Ureter (tissue), 1 donor: ENCODE results near the gene ARHGAP22. TPM values are rescaled to one million over a fixed set of nuclear protein-coding genes. Genes with fewer than 3 reads are reported as not detected.

Experiments used
- DNase-seq: peaks from one replicate; pipeline ENCODE4 v3.0.0-alpha.2; 2020; ENCODE audit warnings: low spot score
- total RNA-seq: library from RNA; stranded (reverse); gene quantifications from one replicate; pipeline ENCODE4 v1.2.4, GENCODE V29; 2023
- donor health status: DM: yes; HTN: yes; CAD: no.

ARHGAP22 gene
- total RNA-seq, 1 donor from 2014 or later: 4.6 TPM

DNA sequence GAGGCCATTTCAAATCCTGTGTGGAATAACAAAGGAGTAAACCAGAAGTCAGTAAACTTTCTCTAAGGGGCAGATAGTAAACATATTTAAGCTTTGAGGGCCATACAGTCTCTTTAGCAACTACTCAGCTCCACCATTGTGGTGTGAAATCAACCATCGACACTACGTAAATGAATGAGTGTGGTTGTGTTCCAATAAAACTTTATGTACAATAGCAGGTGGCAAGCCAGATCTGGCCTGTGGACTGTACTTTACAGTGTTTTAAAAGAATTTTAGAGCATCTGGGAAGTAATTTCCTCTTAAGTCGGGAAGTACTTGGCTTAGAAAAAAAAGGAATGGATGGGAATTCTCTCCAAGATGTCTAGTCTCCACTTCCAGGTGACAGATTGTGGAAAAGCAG lies 71.3 kb downstream of the ARHGAP22 start:
- DNase-seq: no peak

- DNase-seq: no peak
Measured at GRCh38 chr10:48531486-48531885, 73.4 kb downstream of the ARHGAP22 start.

DNA sequence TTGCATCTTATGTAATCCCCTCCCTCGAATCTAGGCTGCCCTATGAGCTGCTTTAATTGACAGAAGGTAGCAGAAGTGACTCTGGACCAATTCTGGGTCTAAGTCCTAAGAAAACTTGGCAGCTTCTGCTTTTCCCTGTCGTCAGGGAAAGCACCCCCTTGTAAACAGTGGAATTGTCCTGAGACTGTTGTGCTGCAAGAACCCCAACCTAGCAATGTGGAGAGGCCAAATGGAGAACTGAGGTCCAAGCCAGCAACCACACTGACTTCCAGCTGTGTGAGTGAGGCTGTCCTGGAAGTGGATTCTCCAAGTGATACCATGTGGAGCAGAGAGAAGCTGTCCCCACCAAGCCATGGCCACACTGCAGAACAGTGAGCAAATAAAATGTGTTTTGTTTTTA lies 75.5 kb downstream of the ARHGAP22 start:
- no peak for DNase-seq

DNA sequence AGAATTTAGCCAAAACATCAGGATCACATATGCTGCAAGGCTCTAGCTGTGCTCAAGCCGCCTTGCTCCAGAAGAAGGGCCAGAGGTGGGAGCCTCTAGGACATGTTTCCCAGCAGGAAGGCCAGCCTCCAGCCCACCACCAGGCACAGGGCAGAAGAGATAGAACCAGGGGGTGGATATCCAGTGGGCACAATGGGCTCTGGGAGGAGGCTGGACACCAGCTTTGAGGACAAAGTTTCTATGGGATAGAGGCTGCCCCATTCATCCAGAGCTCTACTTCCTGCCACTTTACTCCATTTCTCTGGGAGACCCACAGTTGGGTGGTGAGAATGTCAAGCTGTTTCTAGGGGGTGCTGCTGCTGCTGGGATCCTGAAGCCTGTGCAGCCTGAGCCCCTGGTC lies 77.1 kb downstream of the ARHGAP22 start:
- DNase-seq: no peak

DNA sequence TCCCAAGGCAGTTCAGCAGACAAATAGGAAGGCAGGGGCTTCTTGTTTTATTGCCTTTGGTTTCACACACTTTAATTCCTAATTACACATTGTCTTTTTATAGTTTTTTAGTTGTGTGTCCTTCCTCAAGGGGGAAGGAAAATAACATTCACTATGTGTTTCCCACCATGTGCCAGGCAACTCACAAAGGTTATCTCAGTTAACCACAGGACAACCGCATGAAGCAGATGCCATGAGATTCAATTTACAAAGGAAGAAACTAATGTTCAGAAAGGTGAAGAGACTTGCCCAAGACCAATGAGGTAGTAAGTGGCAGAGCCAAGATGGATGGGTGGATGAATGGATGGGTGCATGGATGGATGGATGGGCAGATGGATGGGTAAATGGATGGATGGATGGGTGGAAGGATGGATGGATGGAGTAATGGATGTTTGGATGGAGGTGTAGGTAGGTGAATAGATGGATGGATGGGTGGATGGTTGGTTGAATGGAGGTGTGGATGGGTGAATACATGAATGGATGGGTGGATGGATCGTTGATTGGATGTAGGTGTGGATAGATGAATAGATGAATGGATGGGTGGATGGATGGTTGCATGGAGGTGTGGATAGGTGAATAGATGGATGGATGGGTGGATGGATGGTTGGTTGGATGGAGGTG lies 77.9 kb downstream of the ARHGAP22 start:
- no peak for DNase-seq

GRCh38 chr10:48526011-48526821 lies 78.7 kb downstream of the ARHGAP22 start:
- no peak for DNase-seq

DNA sequence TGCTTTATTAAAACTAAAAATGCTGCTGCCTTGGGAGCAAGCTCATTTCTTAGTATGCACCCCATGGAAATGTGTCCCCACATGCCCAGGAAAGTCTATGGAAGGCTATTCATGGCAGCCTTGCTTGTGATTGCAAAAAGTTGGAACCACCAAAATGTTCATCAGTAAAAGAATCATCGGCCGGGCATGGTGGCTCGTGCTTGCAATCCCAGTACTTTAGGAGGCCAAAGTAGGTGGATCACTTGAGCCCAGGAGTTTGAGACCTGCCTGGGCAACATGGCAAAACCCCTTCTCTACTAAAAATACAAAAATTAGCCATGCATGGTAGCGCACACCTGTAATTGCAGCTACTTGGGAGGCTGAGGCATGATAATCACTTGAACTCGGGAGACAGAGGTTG lies 79.8 kb downstream of the ARHGAP22 start:
- no peak for DNase-seq

GRCh38 chr10:48523820-48524758 lies 80.8 kb downstream of the ARHGAP22 start:
- no peak for DNase-seq

DNA sequence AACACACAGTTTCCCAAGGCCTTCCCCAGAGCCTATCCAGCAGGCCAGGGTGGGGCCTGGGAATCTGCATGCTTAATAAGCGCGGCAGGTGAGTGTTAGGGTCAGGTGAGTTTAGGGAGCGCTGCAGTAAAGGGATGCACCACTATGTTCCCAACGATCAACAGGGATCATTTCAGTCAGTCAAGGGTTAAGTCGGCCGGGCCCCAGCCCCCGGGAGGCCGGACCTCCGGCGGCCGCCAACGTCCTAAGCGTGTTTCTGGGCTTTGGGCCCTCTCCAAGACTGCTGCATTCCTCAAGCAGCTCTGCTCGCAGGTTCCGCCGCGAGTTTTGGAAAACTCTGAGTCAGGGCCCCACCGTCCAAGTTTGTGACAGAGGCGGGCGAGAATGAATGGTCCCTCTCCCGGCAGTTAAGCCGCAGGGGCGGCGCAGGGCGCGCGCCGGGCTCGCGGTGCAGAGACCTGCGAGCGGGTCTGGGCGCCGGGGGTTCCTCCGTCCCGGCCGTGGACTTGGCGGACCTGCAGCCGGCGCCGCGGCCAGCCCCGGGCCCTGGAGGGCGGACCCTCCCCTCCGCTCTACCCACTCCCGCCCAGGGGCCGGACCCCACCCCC lies 81.6 kb downstream of the ARHGAP22 start:
- DNase-seq: peak; percentile 57

DNA sequence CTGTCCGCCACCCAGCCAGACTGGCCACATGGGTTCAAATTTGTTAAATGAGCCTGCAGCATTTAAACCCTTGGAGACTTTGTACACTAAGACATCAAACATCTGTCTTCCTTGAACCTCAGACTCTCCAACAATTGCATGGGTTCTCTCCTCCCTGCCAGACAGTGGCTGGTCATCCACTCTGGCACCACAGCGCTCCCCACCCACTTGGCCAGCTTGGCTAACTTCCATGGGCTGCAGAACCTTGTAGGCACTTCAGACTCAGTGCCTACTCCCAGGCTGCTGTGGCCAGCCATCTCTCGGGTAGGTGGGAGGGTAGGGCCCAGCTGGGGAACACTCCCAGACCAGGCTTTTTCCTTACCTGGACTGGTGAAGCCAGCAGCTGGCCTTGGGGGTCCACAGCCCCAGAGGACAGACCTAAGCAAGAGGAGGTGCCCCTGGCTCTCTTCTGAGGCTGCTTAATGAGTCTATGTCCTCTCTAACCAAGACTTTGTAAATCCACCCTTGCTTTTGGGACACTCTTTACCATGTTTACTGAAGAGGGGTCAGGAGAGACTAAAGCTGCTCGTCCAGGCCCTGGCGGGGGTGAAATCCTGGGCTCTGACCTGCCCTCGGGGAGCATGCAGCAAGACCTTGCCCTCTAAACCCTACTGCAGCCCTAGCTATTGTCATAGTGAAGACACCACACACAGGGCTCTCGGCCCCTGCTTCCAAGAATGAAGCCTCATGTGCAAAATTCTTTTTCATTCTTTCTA lies 82.7 kb downstream of the ARHGAP22 start:
- DNase-seq: no peak

DNA sequence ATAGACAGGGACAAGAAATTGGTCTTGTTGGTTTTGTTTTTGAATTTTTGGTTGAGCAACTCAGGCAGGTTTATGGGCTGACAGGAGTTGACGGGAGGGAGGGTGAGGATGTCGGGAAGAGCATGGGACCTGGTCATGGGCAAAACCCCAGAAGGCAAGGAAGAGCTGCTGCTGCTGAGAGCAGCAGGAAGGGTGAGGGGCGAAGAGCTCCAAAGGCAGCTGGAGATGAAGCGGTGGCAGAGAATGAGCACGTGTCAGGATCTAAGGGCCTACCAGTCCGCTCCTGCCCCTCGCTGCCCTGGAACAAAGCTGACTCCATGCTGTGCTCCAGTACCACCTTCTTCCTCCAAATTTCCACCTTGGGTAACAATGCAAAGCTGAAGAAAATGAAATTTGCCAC lies 84.3 kb downstream of the ARHGAP22 start:
- DNase-seq: no peak

DNA sequence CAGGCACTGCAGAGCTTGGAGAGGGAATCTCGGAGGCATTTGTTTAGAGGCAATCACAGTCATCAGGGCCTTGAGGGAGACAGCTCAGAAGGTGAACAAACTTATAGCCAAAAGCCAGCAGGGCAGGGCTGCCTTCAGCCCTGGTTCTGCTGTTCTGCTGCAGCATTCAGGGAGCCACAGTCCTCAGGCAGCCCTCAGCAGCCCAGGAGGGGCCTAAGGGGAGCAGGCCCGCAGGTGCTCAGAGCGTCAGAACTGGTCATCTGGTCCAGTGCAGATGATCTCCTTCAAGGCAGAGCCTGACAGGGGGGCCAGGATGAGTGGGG lies 84.7 kb downstream of the ARHGAP22 start:
- no peak for DNase-seq

GRCh38 chr10:48519481-48520183 lies 85.2 kb downstream of the ARHGAP22 start:
- no peak for DNase-seq

- no peak for DNase-seq
Measured at GRCh38 chr10:48518986-48519385, 85.9 kb downstream of the ARHGAP22 start.

- no peak for DNase-seq
Measured at GRCh38 chr10:48517911-48518811, 86.7 kb downstream of the ARHGAP22 start.

- DNase-seq: no peak
Measured at GRCh38 chr10:48517482-48517881, 87.4 kb downstream of the ARHGAP22 start.

- no peak for DNase-seq
Measured at GRCh38 chr10:48516911-48517310, 88.0 kb downstream of the ARHGAP22 start.

DNA sequence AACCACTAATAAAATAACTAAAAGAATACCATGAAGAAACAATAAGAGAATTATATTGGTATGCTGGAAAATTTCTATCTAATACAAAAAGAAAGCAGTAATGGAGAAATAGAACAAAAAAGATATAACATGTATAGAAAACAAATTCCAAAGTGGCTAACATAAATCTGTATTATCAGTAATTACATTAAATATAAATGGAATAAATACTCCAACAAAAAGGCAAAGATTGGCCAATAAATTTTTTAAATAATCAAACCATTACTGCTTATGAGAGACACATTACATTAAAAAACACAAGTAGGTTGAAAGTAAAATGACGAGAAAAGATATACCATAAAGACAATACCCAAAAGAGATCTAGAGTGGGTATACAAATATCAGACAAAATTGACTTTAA lies 90.0 kb downstream of the ARHGAP22 start:
- DNase-seq: no peak

DNA sequence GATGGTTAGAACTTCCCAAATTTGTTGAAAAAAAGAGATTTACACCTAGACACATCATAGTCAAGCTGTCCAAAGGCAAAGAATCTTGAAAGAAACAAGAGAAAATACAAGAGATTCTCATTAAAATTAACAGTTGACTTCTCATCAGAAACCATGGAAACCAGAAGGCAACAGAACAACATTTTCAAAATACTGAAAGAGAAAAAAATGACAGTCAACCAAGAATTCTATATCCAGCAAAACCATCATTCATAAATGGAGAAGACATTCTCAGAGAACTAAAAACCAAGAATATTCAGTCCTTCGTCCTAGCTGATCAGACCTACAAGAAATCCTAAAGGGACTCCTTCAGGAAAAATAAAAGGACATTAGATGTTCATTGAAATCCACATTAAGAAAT lies 90.6 kb downstream of the ARHGAP22 start:
- no peak for DNase-seq

- no peak for DNase-seq
Measured at GRCh38 chr10:48512861-48513260, 92.0 kb downstream of the ARHGAP22 start.
